ENCODE measurements around the gene LYZL1. TPM values are rescaled to one million over a fixed set of nuclear protein-coding genes. Genes with fewer than 3 reads are reported as not detected.
"Not testable (repeated sequence)": the region's sequence is repeated elsewhere in the genome, so short reads cannot be mapped to it uniquely, and the experiment has no call there.

LYZL1 gene
- total and polyA plus RNA-seq, 3 experiments from 2014 or later = not detected

DNA sequence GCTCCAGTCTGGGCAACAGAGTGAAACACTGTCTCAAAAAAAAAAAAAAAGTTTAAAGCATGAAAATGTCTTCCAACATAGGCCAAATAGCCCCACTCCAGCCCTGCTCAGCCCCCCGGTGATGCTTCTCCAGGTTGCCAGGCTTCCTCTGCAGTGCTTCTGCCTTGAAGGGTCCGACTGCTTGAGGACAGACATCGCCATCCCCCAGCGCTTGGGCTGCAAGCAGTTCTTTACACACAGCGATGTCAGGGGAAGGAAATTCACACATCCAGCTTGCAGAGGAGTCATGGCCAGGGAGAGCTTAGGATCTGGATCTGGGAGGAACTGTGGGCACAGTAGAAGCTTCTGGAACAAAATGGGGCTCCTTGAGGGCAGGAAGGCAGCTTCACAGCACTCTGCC lies 26.9 kb downstream of the LYZL1 start:
- Mint-ChIP-seq H3K9me3 (peaks cover 0 to 2% (median 0%) of the 10 kb centered on the region in 5 donors), H3K4me1 (peaks cover 0 to 4% (median 4%) of the 10 kb centered on the region in 3 donors)
- CTCF ChIA-PET = no interaction called here

GRCh38 chr10:29316308-29317026 lies 27.6 kb downstream of the LYZL1 start:
- CTCF ChIA-PET = no interaction called here
- no peak for DNase-seq
- Histone ChIP-seq H3K27ac (ENCODE audit: low read depth, low read length) (no peak overlapping the region), H3K36me3 (ENCODE audit: insufficient read depth, low read length) (no peaks in the 10 kb centered on the region), H3K4me1 (ENCODE audit: insufficient read depth, low read length) (no peaks in the 10 kb centered on the region), H3K4me3 (ENCODE audit: low read length) (no peak overlapping the region), H3K27me3 (ENCODE audit: insufficient read depth, low read length, poor library complexity, severe bottlenecking) (no peaks in the 10 kb centered on the region), H3K9me3 (ENCODE audit: low read length) (no peaks in the 10 kb centered on the region)
- Mint-ChIP-seq H3K4me1 (peaks cover 0 to 4% (median 4%) of the 10 kb centered on the region in 3 donors), H3K4me3 (no peak overlapping the region), H3K27ac (no peak overlapping the region), H3K9me3 (peaks cover 0 to 2% (median 0%) of the 10 kb centered on the region in 5 donors), H3K36me3 (no peaks in the 10 kb centered on the region), H3K27me3 (peaks cover 15 to 35% of the 10 kb centered on the region in 2 donors)
- POLR2A ChIA-PET = no interaction called here

More for the DNA sequence above, 26.9 kb downstream of the LYZL1 start:
- Histone ChIP-seq H3K4me1 (ENCODE audit: insufficient read depth, low read length) (no peaks in the 10 kb centered on the region), H3K9me3 (ENCODE audit: low read length) (no peaks in the 10 kb centered on the region), H3K36me3 (ENCODE audit: insufficient read depth, low read length) (no peaks in the 10 kb centered on the region), H3K27me3 (ENCODE audit: insufficient read depth, low read length, poor library complexity, severe bottlenecking) (no peaks in the 10 kb centered on the region), H3K27ac (ENCODE audit: low read depth, low read length) (no peak overlapping the region), H3K4me3 (ENCODE audit: low read length) (no peak overlapping the region)
- H3K4me3 Mint-ChIP-seq = no peak overlapping the region
- H3K27ac Mint-ChIP-seq = no peak overlapping the region
- peaks cover 15 to 38% of the 10 kb centered on the region in 2 donors for H3K27me3 Mint-ChIP-seq
- DNase-seq = no peak
- H3K36me3 Mint-ChIP-seq = no peaks in the 10 kb centered on the region
- POLR2A ChIA-PET = no interaction called here

DNA sequence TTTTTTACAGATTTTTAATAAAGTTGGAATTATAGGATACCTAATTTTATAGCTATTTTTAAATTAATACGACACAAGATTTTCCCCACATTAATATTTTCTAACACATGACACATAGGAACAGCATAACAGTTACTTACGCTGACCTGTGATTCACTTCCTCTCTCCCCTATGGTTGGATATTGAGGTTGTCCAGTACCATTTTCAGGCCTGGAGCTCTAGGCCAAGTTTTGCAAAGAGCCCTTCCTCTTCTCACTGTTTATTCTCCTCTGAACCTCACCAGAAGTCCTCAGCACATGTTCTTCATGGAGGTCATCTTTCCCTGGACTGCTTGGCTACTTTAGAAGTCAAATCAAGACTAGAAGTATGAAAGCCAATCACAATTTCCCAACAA lies 28.2 kb downstream of the LYZL1 start:
- no peak overlapping the region for H3K27ac Mint-ChIP-seq
- H3K4me1 Mint-ChIP-seq = peaks cover 0 to 4% (median 4%) of the 10 kb centered on the region in 3 donors
- H3K27me3 ChIP-seq (ENCODE audit: insufficient read depth, low read length, poor library complexity, severe bottlenecking) = no peaks in the 10 kb centered on the region
- H3K4me1 ChIP-seq (ENCODE audit: insufficient read depth, low read length) = no peaks in the 10 kb centered on the region
- DNase-seq = no peak
- POLR2A ChIA-PET = no interaction called here
- no peaks in the 10 kb centered on the region for H3K36me3 Mint-ChIP-seq
- no peaks in the 10 kb centered on the region for H3K9me3 ChIP-seq (ENCODE audit: low read length)
- CTCF ChIA-PET = no interaction called here
- H3K4me3 ChIP-seq (ENCODE audit: low read length) = no peak overlapping the region
- H3K36me3 ChIP-seq (ENCODE audit: insufficient read depth, low read length) = no peaks in the 10 kb centered on the region
- H3K4me3 Mint-ChIP-seq = no peak overlapping the region
- no peak overlapping the region for H3K27ac ChIP-seq (ENCODE audit: low read depth, low read length)
- peaks cover 0 to 2% (median 0%) of the 10 kb centered on the region in 5 donors for H3K9me3 Mint-ChIP-seq
- H3K27me3 Mint-ChIP-seq = peaks cover 15 to 34% of the 10 kb centered on the region in 2 donors

DNA sequence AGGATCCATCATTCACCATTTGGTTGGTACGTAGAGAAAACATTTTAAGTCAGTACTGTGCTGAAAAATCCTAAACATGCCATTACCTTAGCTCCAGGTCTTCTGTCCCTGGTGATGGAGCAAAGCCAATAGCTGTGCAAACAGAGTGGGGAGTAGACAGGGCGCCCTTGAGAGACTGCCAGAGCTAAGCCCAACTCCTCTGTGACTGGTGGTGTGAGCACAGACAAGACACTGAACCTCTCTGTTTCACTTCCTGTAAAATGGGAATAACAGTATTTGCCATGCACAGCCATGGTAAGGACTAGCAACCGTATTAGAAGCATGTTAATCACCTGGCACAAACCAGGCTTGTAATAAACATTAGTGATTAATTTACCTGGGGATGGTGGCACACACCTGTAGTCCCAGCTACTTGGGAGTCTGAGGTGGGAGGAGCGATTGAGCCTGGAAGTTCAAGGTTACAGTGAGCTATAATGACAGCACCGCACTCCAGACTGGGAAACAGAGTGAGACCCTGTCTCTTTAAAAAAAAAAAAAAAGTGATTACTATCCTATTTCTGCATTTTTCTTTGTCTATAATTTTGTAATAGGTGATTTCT lies 28.7 kb downstream of the LYZL1 start:
- peaks cover 0 to 2% (median 0%) of the 10 kb centered on the region in 5 donors for H3K9me3 Mint-ChIP-seq
- no peak for DNase-seq
- H3K4me1 ChIP-seq (ENCODE audit: insufficient read depth, low read length) = no peaks in the 10 kb centered on the region
- H3K4me3 Mint-ChIP-seq = no peak overlapping the region
- peaks cover 15 to 32% of the 10 kb centered on the region in 2 donors for H3K27me3 Mint-ChIP-seq
- ChIA-PET CTCF (no interaction called here), POLR2A (no interaction called here)
- H3K36me3 ChIP-seq (ENCODE audit: insufficient read depth, low read length) = no peaks in the 10 kb centered on the region
- no peak overlapping the region for H3K4me3 ChIP-seq (ENCODE audit: low read length)
- no peaks in the 10 kb centered on the region for H3K27me3 ChIP-seq (ENCODE audit: insufficient read depth, low read length, poor library complexity, severe bottlenecking)
- no peak overlapping the region for H3K27ac ChIP-seq (ENCODE audit: low read depth, low read length)
- no peak overlapping the region for H3K27ac Mint-ChIP-seq
- H3K4me1 Mint-ChIP-seq = peaks cover 0 to 4% (median 4%) of the 10 kb centered on the region in 3 donors
- no peaks in the 10 kb centered on the region for H3K9me3 ChIP-seq (ENCODE audit: low read length)
- H3K36me3 Mint-ChIP-seq = no peaks in the 10 kb centered on the region

DNA sequence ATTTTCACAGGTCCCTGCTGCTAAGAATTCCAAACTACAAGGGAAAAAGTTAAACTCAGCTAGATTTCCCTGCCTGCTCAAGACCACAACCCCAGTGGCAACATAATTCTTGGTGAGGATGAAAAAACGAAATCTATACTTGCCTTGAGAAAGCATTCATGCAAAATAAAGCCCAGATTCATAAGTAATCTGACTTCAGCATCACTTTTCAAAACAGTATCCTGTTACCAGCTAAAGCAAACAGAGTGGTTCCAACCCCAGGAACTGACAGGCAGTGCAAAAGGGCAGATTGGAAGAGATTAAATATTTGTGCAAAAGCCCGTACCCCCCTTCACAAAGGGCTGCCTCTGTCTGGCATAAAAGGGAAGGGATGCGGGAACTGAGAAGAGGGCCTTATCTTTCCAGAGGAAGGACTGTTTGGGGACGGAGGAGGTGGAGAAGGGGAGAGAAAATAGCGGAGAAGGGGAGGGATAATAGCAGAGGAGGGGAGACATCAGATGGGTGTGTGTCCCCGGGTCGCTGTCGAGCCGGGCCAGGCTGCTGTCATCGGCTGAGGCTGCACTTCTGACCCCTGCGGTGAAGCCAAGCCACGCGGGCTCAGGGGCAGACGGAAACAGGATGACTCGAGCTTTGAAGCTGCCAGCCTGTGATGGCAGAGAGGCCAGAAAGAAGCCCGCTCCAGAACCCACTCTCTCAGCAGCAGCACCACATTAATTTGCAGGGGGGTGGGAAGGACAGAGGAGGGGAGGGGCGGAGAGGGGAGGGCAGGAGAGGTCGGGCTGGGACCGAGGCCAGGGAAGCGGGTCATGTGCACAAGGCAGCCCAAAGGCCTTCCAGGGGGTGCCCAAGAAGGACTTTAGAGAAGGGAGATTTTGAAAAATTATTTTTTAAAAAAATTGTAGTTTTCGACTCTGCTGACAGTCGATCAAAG lies 29.5 kb downstream of the LYZL1 start:
- H3K9me3 Mint-ChIP-seq, H3K4me3 Mint-ChIP-seq, CTCF ChIA-PET: not testable (repeated sequence)

DNA sequence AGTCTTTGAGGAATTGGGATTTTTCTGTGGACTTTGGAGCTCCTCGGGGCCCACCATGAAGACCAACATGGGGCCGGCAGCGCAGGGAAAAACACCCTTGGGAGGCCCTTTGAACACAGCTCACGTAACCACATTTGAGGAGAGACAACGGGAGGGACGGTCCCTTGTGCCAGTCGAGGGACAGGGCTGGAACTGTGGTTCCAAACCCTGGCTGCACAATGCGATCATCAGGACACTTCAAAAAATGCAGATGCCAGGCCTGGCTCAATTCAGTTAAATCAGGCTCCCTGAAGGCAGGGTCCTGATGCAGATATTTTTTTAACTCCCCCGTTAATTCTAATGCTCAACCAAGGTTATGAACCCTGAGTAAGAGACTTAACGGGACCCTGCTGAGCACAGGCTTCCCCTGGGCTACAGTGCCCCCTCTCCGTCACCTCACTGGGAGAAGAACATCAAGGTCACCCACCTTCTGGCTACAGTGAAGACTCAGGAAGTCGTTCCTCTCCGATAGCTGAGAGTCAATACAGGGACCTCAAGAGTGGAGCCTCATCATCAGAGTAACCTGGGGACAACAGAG lies 30.4 kb downstream of the LYZL1 start:
- Histone ChIP-seq H3K9me3 (ENCODE audit: low read length) (no peaks in the 10 kb centered on the region), H3K36me3 (ENCODE audit: insufficient read depth, low read length) (no peaks in the 10 kb centered on the region), H3K27me3 (ENCODE audit: insufficient read depth, low read length, poor library complexity, severe bottlenecking) (no peaks in the 10 kb centered on the region), H3K4me1 (ENCODE audit: insufficient read depth, low read length) (no peaks in the 10 kb centered on the region), H3K27ac (ENCODE audit: low read depth, low read length) (no peak overlapping the region), H3K4me3 (ENCODE audit: low read length) (no peak overlapping the region)
- ChIA-PET CTCF (interaction anchor here (1.2 kb wide), 1 partner anchor 15 kb away, joined by 4 read pairs; no protein-coding TSS in a partner anchor), POLR2A (no interaction called here)
- DNase-seq = no peak
- H3K27me3 Mint-ChIP-seq = peaks cover 16 to 41% of the 10 kb centered on the region in 2 donors
- H3K9me3 Mint-ChIP-seq = peaks cover 0 to 2% (median 0%) of the 10 kb centered on the region in 5 donors
- H3K36me3 Mint-ChIP-seq = no peaks in the 10 kb centered on the region
- H3K4me1 Mint-ChIP-seq = peaks cover 0 to 4% (median 4%) of the 10 kb centered on the region in 3 donors
- peak overlapping the region in 1 of 7 donors; percentile 1 for H3K4me3 Mint-ChIP-seq
- H3K27ac Mint-ChIP-seq = no peak overlapping the region

More for the DNA sequence above, 29.5 kb downstream of the LYZL1 start:
- H3K4me3 ChIP-seq (ENCODE audit: low read length); H3K9me3 ChIP-seq (ENCODE audit: low read length); DNase-seq; H3K4me1 Mint-ChIP-seq; H3K36me3 Mint-ChIP-seq; H3K4me1 ChIP-seq (ENCODE audit: insufficient read depth, low read length); POLR2A ChIA-PET; H3K36me3 ChIP-seq (ENCODE audit: insufficient read depth, low read length); H3K27me3 ChIP-seq (ENCODE audit: insufficient read depth, low read length, poor library complexity, severe bottlenecking); H3K27ac ChIP-seq (ENCODE audit: low read depth, low read length); H3K27ac Mint-ChIP-seq: not testable (repeated sequence)
- peaks cover 18 to 38% of the 10 kb centered on the region in 2 donors for H3K27me3 Mint-ChIP-seq

- POLR2A ChIA-PET, H3K4me1 Mint-ChIP-seq: not testable (repeated sequence)
- CTCF ChIA-PET = interaction anchor here (1.2 kb wide), 1 partner anchor 16 kb away, joined by 4 read pairs; no protein-coding TSS in a partner anchor
Observed at GRCh38 chr10:29320680-29321121, 31.8 kb downstream of the LYZL1 start.

More at GRCh38 chr10:29320680-29321121, 31.8 kb downstream of the LYZL1 start:
- H3K9me3 Mint-ChIP-seq; H3K4me3 ChIP-seq (ENCODE audit: low read length); H3K36me3 Mint-ChIP-seq; H3K4me3 Mint-ChIP-seq; H3K4me1 ChIP-seq (ENCODE audit: insufficient read depth, low read length); H3K36me3 ChIP-seq (ENCODE audit: insufficient read depth, low read length); DNase-seq; H3K27ac ChIP-seq (ENCODE audit: low read depth, low read length); H3K27ac Mint-ChIP-seq; H3K27me3 ChIP-seq (ENCODE audit: insufficient read depth, low read length, poor library complexity, severe bottlenecking); H3K9me3 ChIP-seq (ENCODE audit: low read length): not testable (repeated sequence)
- peaks cover 16 to 46% of the 10 kb centered on the region in 2 donors for H3K27me3 Mint-ChIP-seq
